HG02852 (cell line): ENCODE data around the gene DNAH1.

ENCODE experiments used
- ATAC-seq: cut with Tn5 transposase; IDR thresholded peaks from one replicate; pipeline ENCODE4 v1.9.1; 2021; ENCODE audit warnings: mild to moderate bottlenecking, moderate library complexity; ENCODE audit not compliant: unreplicated experiment

Gene DNAH1

DNA sequence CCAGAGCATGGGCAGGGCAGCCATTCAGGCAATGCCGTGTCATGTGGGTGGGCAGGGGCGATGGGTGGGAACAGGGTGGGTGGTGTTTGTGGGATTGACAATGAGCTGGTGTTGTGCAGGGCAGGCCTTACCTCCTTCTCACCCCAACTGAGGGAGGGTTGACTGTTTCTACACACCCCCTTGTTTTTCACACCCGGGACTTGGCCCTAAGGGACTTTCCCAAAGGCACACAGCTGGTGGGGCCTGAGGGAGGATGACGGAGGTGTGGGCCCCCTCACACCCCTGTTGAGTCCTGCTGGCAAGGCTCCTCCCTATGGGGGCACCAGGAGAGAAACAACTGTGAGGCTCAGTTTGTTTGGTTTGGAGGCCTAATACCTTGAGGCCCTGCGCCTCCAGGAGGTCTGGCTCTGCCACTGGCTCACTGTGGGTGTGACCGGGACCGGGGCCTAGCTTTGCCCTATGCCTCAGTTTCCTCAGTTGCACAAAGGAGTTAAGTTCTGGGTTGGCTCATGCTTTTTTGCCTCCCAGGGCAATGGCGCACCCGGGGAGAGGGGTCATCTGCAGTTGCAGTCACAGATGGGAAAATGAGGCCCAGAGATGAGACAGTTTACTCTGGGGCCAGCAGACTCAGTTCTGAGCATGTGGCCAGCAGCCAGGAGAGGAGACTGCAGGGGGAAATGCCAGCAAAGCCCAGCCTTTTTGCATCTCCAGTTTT lies 5.1 kb upstream of the DNAH1 start:
- ATAC-seq, result peak; percentile 44

DNA sequence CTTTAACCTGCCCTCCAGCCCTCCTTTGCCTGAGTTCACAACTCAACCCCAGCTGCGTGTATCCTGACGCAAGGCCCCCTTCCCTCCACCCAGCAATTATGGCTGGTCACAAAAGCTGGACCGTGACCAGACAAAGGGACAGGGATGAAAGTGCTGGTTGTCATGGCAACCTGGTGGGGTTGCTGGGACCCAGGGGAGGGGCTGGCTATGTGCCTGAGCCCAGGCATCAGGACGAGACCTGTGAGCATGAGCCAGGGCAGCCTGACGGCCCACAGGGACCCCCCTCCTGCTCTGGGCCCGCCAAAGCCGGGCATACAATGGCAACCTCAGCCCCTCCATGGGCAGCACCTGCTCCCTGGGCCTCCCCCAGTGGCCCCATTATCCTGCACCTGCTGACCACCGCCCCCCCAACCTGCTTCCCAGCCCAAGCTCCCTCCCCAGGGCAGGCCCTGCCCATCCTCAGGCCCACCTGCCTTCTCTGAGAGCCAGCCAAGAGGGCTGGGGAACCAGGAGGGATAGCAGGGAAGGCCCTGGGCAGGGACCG lies 4.5 kb upstream of the DNAH1 start:
- ATAC-seq, result no peak

DNA sequence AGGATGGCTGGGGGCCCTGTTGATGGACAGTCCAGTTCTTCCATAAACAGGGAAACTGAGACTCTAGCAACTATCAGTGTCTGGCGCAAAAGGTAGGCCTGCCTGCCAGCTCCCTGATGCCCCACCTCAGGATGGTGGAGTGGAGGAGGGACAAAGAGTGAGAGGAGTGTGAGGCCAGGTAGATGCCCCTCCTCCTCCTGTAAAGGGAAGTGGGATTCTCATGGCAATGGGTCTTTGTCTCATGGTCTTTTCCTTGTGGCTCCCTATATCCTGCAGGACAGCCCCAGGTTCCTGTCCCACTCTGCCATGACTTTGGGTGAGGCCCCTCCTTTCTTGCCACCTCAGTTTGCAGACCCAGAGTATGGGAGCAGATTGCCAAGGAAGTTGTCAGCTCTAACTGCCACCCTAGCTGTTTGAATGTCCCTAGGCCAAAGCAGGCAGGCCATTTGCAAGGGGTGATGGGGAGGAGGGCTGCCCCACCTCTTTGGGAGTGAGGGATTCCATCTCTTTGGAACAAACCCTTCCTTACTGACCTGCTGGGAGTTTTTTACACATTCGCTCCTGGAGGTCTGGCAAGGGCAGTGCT lies 2.8 kb upstream of the DNAH1 start:
- no peak for ATAC-seq

DNA sequence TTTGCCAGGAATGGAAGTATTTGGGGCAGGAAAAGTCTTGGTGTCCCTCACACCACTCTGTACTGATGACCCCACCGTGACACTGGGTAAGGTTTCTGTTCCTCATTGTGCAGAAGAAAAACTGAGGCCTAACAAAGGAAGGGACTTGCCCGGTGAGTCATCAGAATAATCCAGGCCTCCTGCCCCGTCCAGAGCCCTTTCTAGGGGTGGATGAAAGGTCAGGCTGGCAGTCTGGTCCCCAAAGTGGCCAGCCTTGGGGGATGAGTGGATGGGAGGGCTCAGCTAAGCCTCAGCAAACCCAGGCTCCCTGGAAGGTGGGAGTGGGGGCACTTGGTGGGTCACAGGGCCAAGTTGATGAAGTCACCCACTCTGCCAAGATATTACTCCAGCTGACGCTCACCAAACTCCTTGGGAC lies 2.3 kb upstream of the DNAH1 start:
- peak; percentile 91 for ATAC-seq

DNA sequence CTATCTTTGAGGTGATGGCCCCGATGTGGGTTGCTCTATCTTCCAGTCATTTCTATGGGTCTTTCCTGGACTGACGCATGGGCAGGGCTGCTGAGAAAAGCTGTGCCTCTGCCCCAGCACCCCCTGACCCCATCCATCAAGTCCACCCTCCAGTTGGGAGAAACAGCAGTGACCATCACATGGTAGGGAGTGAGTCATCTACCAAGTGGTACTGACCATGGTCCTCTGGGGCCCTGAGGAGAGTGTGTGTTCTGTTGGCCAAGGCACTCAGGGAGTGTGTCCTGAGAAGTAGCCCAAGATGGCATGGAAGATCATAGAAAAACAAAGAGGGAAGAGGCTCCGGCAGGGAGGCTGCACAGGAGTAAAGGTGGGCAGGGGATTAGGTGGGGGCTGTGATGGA lies 1.6 kb upstream of the DNAH1 start:
- no peak for ATAC-seq

DNA sequence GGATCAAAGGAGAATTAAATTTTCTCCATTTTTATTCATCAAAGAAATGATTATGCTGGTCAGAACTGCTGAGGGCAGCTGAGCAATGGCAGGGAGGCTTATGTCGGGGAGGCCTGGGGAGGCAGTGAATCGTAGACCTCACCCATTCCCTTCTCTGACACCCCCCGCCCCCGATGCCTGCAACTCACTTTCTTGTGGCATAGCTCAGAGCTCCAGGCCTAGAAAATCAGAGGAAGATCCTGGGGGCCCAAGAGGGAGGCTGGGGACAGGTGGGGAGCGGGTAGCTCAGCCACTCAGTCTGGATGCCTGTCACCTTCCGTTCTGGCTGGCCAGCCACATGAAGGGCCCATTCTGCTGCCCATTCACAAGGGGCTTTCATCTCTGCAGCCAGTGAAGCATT lies 1.1 kb upstream of the DNAH1 start:
- no peak for ATAC-seq

DNA sequence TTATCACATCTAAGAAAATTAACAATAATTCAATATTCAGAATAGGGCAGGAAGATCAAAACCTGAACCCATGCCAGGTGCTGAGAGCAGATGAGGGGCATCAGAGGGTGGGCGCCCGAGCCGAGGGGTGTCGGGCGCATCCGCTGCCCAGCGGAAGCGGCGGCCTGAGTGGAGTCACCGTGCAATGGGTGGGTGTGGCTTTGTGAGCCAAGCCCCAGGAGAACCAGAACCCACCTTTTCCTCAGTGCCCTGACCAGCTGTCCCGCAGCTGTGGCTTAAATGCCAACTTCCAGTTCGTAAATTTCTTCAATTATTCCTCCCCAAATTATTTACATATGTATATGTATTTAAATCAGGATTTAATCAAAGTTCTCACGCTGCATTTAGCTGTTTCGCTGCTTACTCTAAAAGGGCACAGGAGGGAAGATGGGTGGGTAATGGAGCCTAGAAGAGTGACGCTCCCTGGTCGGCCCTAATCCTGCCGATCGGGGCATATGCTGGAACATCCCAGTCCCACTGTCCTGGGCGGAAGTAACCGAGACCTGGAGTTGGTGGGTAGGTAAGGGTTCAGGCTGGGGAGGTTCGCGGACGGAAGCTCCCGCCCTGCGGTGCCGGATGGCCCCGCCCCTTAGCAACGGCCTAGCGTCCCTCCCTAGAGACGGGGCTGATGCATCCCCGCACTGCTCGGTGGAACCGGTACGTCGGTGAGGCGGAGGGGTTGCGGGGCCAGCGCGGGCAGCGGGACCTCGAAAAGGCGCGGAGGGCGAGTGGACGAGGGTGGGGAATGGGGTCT lies 1.3 kb downstream of the DNAH1 start:
- ATAC-seq, result no peak

DNA sequence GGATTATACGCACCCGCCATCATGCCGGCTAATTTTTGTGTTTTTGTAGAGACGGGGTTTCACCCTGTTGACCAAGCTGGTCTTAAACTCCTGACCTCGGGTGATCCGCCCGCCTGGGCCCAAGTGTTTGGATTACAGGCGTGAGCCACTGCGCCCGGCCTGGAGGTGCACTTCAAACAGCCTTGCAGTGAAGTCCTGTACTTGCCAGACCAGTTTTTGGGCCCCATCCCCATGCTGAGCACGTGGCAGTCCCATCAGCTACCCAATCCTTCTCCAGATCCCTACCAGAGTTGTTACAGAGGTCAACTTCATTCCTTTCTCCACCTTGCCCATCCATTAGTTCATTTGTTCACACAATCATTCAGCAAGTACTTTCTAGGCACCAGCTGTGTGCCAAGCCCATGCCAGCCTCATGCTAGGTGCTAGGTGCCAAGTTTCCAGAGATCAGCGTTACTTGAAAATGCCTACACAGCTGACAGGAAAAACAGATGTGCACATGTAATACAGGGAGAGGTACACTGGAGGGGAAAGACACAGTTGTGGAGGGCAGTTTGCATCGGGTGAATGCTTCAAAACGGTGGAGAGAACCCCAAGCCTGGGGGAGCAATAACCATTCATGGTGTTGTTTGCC lies 2.2 kb downstream of the DNAH1 start:
- no peak for ATAC-seq

DNA sequence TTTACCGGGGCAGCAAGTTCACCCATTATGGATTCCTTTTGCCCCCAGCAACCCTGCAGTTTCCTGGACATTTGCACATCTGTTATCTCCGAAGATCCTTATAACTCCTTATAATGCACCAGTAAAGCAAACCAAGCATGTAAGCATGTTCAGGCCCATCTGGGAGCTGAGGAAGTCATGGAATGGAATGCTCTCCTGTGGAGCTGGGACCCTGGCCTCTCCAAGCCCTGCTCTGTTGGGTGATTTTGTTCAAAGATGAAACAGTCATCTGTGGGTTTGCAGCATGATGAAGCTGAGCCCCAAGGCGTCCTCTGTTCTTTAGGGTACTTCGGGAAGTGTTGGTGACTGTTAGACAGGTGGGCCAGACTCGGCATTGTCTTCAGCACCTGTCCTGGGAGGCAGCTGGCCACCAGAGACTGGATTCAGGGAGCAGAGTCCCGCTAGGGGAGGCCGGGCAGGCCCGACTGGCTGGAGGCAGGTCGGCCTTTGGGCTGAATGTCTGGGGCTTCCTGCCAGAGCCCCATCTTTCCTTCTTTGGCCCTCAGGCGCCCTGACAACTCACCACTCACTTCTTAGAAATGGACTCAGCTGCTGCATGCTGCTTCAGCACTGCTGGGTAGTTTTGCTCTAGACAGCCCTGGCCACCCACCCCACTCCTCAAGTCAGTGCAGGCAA lies 3.9 kb downstream of the DNAH1 start:
- no peak for ATAC-seq

DNA sequence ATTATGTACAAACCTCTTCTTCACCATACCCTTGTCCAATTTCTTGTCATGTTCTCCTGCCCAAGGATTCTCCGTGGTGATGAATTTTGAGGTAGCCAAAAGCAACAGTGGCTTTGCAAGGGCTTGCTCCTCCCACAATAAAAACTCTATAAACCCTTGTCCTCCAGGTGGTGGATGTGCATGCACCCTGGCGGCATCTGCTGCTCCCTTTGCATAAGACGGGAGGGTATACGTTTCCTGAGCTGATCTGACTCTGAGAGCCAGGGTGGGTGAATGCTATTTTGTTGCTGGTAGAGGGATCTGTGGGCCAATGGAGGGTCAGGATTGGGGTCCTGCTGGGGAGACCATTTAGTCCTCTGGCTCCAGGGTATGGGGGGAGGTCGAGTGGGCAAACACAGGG lies 5.4 kb downstream of the DNAH1 start:
- ATAC-seq, result no peak

DNA sequence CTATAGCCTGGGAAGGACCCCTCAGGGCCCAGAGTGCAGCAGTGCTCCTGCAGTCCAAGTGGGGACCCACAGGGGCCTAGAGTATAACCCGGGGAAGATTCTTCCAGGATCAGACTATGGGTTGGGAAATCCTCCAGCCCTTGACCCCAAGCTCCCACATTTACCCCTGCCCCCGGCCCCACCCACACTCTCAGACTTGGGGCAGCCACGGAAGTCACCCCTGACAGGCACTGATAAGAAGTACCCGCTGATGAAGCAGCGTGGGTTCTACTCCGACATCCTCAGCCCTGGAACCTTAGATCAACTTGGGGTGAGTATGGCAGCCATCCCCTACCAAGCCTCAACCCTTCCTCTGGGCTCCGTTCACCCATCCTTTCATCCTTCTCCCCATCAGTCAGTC lies 6.3 kb downstream of the DNAH1 start:
- no peak for ATAC-seq

DNA sequence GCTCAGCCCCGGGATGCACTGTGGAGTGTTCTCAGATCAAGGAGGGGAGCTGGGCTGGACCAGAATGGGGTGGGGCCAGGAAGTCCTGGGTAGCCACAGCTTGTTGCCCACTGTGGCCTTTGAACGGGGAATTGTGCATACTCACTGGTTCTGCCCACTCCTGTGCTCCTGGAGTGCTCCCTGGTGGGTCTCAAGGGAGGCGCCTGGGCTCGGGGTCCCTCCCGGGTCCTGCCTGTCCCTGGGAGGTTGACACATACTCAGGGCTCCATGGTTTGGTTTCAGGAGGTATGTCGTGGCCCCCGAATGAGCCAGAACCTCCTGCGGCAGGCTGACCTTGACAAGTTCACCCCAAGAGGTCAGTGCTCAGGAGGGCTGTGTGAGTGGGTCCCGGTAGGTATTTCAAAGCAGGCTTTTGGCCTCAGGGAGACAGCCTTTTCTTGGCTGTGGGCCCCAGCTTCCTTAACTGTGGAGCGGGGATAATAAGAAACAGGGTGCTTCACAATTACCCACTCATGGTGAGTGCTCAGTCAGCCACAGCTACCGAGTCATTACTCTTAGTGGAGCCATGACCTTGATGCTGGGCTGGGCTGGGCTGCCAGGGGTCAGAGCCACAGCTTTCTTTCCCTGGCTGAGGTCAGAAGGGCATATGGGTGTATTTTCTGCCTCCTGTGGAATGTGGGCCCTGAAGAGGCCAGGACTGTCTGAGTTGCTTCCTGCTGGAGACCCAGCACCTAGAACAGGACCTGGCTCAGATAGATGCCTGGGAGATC lies 7.6 kb downstream of the DNAH1 start:
- no peak for ATAC-seq

DNA sequence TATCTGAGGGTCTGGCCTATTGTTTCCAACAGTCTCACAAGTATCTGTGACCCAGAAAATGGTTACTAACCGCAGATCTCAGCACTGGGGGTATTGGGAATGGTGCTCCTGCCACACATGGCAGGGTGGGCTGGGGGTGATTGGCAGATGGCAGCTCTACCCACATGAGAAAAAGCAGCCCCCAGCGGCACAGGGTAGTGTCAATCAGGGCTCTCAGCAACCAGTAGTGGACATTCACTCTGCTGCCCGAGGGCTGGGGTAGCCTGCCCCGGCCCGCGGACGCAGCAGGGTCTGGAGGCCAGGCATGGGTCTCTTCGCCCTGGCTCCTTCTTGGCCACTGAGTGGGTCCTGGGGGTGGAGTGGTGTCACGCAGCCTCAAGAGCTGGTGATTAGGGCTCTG lies 8.6 kb downstream of the DNAH1 start:
- no peak for ATAC-seq

DNA sequence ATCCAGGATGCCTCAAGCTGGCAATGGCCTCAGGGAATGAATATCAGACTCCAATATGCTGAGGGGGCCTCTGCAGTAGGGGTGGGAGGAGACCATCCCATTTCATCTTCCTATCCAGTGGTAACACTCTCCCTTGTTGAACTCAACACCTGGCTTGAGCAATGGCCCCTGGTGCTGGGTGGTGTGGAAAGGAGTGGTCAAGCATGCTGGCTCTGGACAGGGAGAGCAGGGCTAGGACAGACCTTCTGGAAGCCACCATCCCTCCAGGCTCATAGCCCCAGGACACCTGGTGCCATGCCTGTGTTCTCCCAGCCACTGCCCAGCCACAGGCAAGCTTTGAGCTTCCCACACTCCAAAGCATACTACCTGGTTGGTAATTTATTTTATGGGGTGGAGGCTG lies 9.6 kb downstream of the DNAH1 start:
- ATAC-seq, result no peak

DNA sequence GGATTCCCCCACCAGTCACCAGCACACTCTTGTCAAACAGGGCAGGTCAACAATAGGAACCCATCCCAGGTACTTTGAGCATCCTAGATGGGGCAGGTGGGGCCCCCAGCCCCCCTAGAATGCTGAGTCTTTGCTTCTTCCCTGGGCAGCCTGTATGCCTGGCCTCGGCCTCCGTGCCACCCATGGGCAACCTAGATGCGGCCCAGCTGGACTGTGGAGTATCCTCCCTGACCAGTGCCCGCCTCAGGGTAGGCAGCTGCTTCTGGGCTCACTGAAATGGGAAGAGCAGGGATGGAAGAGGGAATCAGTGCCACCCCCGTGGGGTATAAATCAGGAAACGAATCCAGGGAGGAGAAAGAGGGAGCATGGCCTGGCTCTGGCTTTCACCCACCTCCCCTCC lies 10.9 kb downstream of the DNAH1 start:
- ATAC-seq, result no peak

DNA sequence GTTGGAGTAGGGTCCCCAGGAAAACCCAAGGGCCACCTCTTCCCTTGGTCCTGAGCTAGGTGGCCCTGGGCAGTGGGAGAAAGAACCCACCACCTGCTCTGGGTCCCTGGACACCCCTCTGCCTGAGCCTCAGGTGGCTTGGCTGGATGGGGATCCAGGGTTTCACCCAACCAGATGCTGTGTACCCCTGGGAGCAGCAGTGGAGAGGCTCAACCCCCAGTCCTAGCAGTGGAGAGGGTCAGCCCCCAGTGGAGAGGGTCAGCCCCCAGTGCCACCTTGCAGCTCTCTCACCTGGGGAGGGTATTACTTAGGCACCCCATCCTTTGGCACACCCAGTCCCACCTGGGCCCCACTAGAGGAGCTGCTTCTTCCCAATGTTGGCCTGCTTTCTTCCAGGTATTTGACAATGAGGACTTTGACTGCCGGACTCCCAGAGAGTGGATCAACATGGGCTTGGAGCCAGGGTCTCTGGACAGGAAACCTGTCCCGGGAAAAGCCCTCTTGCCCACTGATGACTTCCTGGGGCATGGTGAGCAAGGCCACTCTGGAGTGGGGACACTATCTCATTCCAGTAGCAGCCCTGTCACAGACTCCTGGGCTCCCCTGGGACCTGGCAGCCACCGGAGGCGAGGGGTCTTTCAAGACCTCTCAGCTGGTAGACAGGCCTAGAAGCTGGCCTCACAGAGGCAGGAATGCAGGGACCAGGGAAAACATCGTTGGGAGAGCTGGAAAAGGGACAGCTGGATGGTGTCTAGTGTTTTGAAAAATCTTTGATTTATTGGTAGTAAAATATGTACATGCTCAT lies 11.6 kb downstream of the DNAH1 start:
- no peak for ATAC-seq

DNA sequence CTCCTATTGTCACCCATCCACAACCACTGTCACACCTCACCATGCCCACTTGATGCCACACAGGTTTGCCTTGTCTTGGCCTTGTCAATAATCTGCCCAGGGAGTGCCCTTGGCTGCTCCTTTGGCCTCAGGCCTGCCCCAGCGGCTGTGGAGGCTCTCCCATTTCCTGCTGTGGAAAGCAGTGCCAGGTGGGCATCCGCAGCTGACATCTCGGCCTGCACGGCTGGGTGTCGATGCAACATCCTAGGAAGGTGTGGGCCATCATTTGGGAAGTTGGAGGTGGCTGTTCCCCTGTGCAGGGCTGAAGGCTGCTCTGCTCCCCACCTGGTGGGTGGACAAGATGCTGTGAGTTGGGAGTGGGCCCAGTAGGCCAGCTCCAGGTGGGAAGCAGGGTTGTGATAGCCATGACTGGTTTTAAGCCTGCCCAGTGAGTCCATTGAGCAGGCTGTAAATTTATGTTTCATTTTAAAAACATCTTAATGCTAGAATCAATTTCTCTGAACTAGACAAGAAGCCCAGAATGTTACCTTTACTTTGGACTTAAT lies 12.5 kb downstream of the DNAH1 start:
- ATAC-seq, result no peak

DNA sequence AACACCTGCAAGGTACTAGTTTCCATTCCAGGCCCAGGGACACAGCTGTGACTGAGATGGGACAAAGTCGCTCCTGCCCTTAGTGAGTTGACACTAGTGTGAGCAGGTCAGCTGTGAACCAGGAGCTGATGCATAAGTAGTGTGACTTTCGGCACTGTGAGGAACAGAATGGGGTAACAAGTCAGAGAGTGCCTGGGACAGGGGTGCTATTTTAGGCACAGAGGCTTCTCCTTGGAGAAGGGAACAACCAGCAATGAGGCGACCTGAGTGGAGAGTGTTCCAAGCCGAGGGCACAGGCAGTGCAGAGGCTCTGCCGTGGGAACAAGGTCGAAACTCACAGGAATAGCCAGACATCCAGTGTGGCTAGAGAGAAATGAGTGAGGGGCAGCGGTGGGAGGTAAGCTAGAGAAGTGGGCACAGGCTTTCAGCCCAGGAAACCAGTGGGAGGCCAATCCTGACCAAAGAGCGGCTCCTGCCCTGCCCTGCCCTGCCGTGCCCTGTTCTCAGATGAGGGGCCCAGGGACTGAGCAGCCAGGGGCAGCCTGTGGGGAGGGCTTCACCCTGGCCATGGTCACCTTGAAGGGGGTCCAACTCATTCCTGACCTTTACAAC lies 14.2 kb downstream of the DNAH1 start:
- no peak for ATAC-seq

DNA sequence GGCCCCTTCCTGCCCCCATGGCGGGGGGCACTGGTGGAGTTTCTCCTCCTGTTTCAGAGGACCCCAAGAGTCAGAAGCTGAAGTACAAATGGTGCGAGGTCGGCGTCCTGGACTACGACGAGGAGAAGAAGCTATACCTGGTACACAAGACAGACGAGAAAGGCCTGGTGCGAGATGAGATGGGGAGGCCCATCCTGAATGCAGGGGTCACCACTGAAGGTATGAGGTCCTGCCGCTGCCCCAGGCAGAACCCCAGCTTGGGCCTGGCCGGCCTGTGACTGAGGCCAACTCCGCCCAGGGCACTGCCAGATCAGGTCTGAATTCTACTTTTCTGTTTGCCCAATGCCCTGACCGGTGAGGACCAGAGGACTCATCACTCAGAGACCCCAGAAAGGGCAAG lies 15.0 kb downstream of the DNAH1 start:
- no peak for ATAC-seq
